ENCODE measurements around the gene SMIM45.
A peak's percentile ranks its signal among the peaks of the same experiment; 100 is the strongest.

Gene SMIM45

DNA sequence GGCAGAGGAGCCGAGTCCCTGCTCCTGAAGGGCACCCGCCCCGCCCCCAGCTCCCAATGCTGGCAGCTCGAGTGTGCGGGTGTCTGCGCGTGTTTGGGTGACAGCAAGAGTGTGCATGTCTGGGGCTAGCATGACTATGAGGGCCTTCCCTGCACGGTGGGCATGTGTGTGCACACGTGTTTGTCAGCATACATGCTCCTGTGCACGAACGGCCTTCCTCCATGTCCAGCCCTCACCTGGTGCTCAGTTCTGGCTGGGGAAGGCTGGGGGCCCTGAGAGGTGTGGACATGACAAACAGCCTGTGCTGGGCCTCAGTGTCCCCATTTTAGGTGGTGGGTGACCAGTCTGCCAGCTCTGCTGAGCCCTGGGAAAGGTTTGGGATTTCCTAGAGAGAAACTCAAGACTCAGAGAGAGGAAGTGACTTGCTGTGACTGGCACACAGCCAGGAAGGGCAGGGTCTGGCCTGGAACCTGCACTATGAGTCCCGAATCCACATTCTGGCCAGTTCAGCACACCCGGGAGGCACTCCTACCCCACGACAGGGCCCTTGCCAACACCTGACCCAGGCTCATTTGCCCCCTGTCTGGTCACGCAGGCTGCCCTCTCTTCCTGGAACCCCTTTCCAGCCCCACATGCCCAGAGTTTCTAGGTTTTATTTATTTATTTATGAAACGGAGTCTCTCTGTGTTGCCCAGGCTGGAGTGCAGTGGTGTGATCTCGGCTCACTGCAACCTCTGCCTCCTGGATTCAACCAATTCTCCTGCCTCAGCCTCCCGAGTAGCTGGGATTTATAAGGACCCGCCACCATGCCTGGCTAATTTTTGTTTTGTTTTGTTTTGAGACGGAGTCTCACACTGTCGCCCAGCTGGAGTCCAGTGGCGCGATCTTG lies 33.8 kb upstream of the SMIM45 start:
- Histone ChIP-seq H3K36me3 (ENCODE audit: control insufficient read depth, insufficient read depth, low read length) (no peaks in the 10 kb centered on the region), H3K9me3 (ENCODE audit: control insufficient read depth, insufficient read depth, low read depth, low read length) (no peaks in the 10 kb centered on the region), H3K4me1 (ENCODE audit: control insufficient read depth, insufficient read depth, low read length) (no peaks in the 10 kb centered on the region; the same call in 1 of the 2 replicates), H3K27ac (ENCODE audit: low read length) (no peak overlapping the region), H3K27me3 (ENCODE audit: control insufficient read depth, insufficient read depth, low read length) (no peaks in the 10 kb centered on the region), H3K4me3 (ENCODE audit: low read depth in 2 of 2, low read length in 2 of 2) (no peak overlapping the region)
- BruUV-seq (replicated peaks): no TSS peak
- CTCF ChIA-PET: no interaction called here
- DNase-seq (ENCODE audit: low read depth, low spot score) (no peak), ATAC-seq (peak; percentile 32; the same call in 1 of the 2 replicates)
- POLR2A ChIA-PET: no interaction called here
- TF ChIP-seq, protein P1, sequence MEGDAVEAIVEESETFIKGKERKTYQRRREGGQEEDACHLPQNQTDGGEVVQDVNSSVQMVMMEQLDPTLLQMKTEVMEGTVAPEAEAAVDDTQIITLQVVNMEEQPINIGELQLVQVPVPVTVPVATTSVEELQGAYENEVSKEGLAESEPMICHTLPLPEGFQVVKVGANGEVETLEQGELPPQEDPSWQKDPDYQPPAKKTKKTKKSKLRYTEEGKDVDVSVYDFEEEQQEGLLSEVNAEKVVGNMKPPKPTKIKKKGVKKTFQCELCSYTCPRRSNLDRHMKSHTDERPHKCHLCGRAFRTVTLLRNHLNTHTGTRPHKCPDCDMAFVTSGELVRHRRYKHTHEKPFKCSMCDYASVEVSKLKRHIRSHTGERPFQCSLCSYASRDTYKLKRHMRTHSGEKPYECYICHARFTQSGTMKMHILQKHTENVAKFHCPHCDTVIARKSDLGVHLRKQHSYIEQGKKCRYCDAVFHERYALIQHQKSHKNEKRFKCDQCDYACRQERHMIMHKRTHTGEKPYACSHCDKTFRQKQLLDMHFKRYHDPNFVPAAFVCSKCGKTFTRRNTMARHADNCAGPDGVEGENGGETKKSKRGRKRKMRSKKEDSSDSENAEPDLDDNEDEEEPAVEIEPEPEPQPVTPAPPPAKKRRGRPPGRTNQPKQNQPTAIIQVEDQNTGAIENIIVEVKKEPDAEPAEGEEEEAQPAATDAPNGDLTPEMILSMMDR (IDR thresholded peaks at IDR 0.05): no peak
- TF ChIP-seq SIN3A (IDR thresholded peaks at IDR 0.05; ENCODE audit: borderline replicate concordance, insufficient read depth, low read depth, low read length) (no peak), TCF7L2 (IDR thresholded peaks at IDR 0.05; ENCODE audit: low read depth, low read length) (no peak), POLR2AphosphoS5 (IDR thresholded peaks at IDR 0.05; ENCODE audit: low read depth, low read length) (no peak)
- TF ChIP-seq, protein P2, sequence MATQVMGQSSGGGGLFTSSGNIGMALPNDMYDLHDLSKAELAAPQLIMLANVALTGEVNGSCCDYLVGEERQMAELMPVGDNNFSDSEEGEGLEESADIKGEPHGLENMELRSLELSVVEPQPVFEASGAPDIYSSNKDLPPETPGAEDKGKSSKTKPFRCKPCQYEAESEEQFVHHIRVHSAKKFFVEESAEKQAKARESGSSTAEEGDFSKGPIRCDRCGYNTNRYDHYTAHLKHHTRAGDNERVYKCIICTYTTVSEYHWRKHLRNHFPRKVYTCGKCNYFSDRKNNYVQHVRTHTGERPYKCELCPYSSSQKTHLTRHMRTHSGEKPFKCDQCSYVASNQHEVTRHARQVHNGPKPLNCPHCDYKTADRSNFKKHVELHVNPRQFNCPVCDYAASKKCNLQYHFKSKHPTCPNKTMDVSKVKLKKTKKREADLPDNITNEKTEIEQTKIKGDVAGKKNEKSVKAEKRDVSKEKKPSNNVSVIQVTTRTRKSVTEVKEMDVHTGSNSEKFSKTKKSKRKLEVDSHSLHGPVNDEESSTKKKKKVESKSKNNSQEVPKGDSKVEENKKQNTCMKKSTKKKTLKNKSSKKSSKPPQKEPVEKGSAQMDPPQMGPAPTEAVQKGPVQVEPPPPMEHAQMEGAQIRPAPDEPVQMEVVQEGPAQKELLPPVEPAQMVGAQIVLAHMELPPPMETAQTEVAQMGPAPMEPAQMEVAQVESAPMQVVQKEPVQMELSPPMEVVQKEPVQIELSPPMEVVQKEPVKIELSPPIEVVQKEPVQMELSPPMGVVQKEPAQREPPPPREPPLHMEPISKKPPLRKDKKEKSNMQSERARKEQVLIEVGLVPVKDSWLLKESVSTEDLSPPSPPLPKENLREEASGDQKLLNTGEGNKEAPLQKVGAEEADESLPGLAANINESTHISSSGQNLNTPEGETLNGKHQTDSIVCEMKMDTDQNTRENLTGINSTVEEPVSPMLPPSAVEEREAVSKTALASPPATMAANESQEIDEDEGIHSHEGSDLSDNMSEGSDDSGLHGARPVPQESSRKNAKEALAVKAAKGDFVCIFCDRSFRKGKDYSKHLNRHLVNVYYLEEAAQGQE (IDR thresholded peaks at IDR 0.05; ENCODE audit: insufficient read depth in 1 of 2, low read depth in 2 of 2, low read length in 1 of 2): no peak
- in situ Hi-C loops (cut with HindIII; ENCODE audit: low pct_unique_long_range_greater_than_20kb, low sequenced_read_pairs) (no loop called here), intact Hi-C loops (cut with micrococcal nuclease; ENCODE audit: unreplicated experiment) (no loop called here)

- ChIA-PET POLR2A (no interaction called here), CTCF (no interaction called here)
- no peak overlapping the region for H3K27ac ChIP-seq (ENCODE audit: low read length)
These were observed 32.4 kb upstream of the SMIM45 start for GRCh38 chr22:41919357-41920224.

More at GRCh38 chr22:41919357-41920224, 32.4 kb upstream of the SMIM45 start:
- no TSS peak for BruUV-seq (replicated peaks)
- DNase-seq (ENCODE audit: low read depth, low spot score) (no peak), ATAC-seq (peak; percentile 75)
- H3K9me3 ChIP-seq (ENCODE audit: control insufficient read depth, insufficient read depth, low read depth, low read length): no peaks in the 10 kb centered on the region
- TF ChIP-seq SIN3A (IDR thresholded peaks at IDR 0.05; ENCODE audit: borderline replicate concordance, insufficient read depth, low read depth, low read length) (no peak), TCF7L2 (IDR thresholded peaks at IDR 0.05; ENCODE audit: low read depth, low read length) (no peak), POLR2AphosphoS5 (IDR thresholded peaks at IDR 0.05; ENCODE audit: low read depth, low read length) (no peak)
- TF ChIP-seq, protein P1 (IDR thresholded peaks at IDR 0.05): no peak
- TF ChIP-seq, protein P2 (IDR thresholded peaks at IDR 0.05; ENCODE audit: insufficient read depth in 1 of 2, low read depth in 2 of 2, low read length in 1 of 2): no peak
- in situ Hi-C loops (cut with HindIII; ENCODE audit: low pct_unique_long_range_greater_than_20kb, low sequenced_read_pairs) (no loop called here), intact Hi-C loops (cut with micrococcal nuclease; ENCODE audit: unreplicated experiment) (no loop called here)
- peak overlapping the region; percentile 37 to 53 for H3K4me3 ChIP-seq (ENCODE audit: low read depth in 2 of 2, low read length in 2 of 2)
- no peaks in the 10 kb centered on the region; the same call in 1 of the 2 replicates for H3K4me1 ChIP-seq (ENCODE audit: control insufficient read depth, insufficient read depth, low read length)
- H3K36me3 ChIP-seq (ENCODE audit: control insufficient read depth, insufficient read depth, low read length): no peaks in the 10 kb centered on the region
- H3K27me3 ChIP-seq (ENCODE audit: control insufficient read depth, insufficient read depth, low read length): no peaks in the 10 kb centered on the region
